Activated CD4-positive, alpha-beta memory T cell treated with anti-CD3 and anti-CD28 coated beads, Interleukin-2, amount 10 ng/mL, durations not matched to agents 7 days and 5 days (primary cell): Measurements from ENCODE around the gene THOC2. TPM values are rescaled to one million over a fixed set of nuclear protein-coding genes. Genes with fewer than 3 reads are reported as not detected.

ENCODE experiments used
- CTCF ChIA-PET: fragments of 350-600 bp; sonication (Branson Sonifier 250); formaldehyde crosslinking; loops from one replicate; lab custom pipeline; 2021; ENCODE audit warnings: antibody characterized with exemption, inconsistent platforms; lab: Charles Lee
- POLR2A ChIA-PET: fragments of 350-600 bp; sonication (Branson Sonifier 250); formaldehyde crosslinking; loops from one replicate; lab custom pipeline; 2021; ENCODE audit warnings: antibody characterized with exemption; lab: Charles Lee
- DNase-seq: peaks from one replicate; pipeline ENCODE4 v3.0.0-alpha.2; 2020
- H3K27ac Mint-ChIP-seq: one replicate; pipeline ENCODE4 v1.8.0; 2021; ENCODE audit warnings: mild to moderate bottlenecking, mixed read lengths
- H3K27me3 Mint-ChIP-seq: one replicate; pipeline ENCODE4 v1.8.0; 2021; ENCODE audit warnings: mixed read lengths
- H3K36me3 Mint-ChIP-seq: one replicate; pipeline ENCODE4 v1.8.0; 2021; ENCODE audit warnings: low read depth, mixed read lengths
- H3K4me1 Mint-ChIP-seq: one replicate; pipeline ENCODE4 v1.8.0; 2021; ENCODE audit warnings: mixed read lengths
- H3K4me3 Mint-ChIP-seq: one replicate; pipeline ENCODE4 v1.8.0; 2021; ENCODE audit warnings: mild to moderate bottlenecking, mixed read lengths
- H3K9me3 Mint-ChIP-seq: one replicate; pipeline ENCODE4 v1.8.0; 2021; ENCODE audit warnings: mixed read lengths
- total RNA-seq, 2 experiments: library from RNA; stranded (reverse); gene quantifications; one replicate each; pipeline ENCODE4 v1.2.3, GENCODE V29; 2021

The THOC2 gene
- total RNA-seq, 2 experiments from 2014 or later = 78.7 to 87.3 TPM

GRCh38 chrX:123563167-123563566 is 169.7 kb downstream of the THOC2 start:
- H3K27ac Mint-ChIP-seq = no peak overlapping the region
- ChIA-PET POLR2A (no interaction called here), CTCF (no interaction called here)
- no peak for DNase-seq
- H3K4me3 Mint-ChIP-seq = no peak overlapping the region
- peaks cover 3% of the 10 kb centered on the region for H3K27me3 Mint-ChIP-seq
- no peaks in the 10 kb centered on the region for H3K36me3 Mint-ChIP-seq
- no peaks in the 10 kb centered on the region for H3K9me3 Mint-ChIP-seq
- no peaks in the 10 kb centered on the region for H3K4me1 Mint-ChIP-seq

- Mint-ChIP-seq H3K4me3 (no peak overlapping the region), H3K27me3 (peaks cover 3% of the 10 kb centered on the region), H3K36me3 (no peaks in the 10 kb centered on the region), H3K27ac (no peak overlapping the region), H3K4me1 (no peaks in the 10 kb centered on the region), H3K9me3 (no peaks in the 10 kb centered on the region)
- ChIA-PET CTCF (no interaction called here), POLR2A (no interaction called here)
- DNase-seq = no peak
Observed at GRCh38 chrX:123562342-123563146, 170.3 kb downstream of the THOC2 start.

GRCh38 chrX:123561439-123562215 is 171.2 kb downstream of the THOC2 start:
- no peaks in the 10 kb centered on the region for H3K36me3 Mint-ChIP-seq
- no peaks in the 10 kb centered on the region for H3K9me3 Mint-ChIP-seq
- POLR2A ChIA-PET = no interaction called here
- no peak overlapping the region for H3K4me3 Mint-ChIP-seq
- no peak overlapping the region for H3K27ac Mint-ChIP-seq
- DNase-seq = no peak
- peaks cover 3% of the 10 kb centered on the region for H3K27me3 Mint-ChIP-seq
- CTCF ChIA-PET = no interaction called here
- no peaks in the 10 kb centered on the region for H3K4me1 Mint-ChIP-seq

- ChIA-PET POLR2A (no interaction called here), CTCF (no interaction called here)
- DNase-seq = no peak
- Mint-ChIP-seq H3K36me3 (no peaks in the 10 kb centered on the region), H3K9me3 (no peaks in the 10 kb centered on the region), H3K4me1 (no peaks in the 10 kb centered on the region), H3K27me3 (no peaks in the 10 kb centered on the region), H3K27ac (no peak overlapping the region), H3K4me3 (no peak overlapping the region)
Observed at GRCh38 chrX:123550829-123551228, 182.0 kb downstream of the THOC2 start.

Other genes starting within 250 kb of the THOC2 start
- gene XIAP, start 127.0 kb upstream of the THOC2 start, total RNA-seq = 10 to 100 TPM; 47.6 to 53.3 TPM
- gene STAG2, start 228.7 kb upstream of the THOC2 start, total RNA-seq = 10 to 100 TPM; 87.8 to 89.6 TPM